Left renal pelvis (tissue), 4 donors: ENCODE data around the gene FBXO31. TPM values are rescaled to one million over a fixed set of nuclear protein-coding genes. Genes with fewer than 3 reads are reported as not detected.

Experiments
- DNase-seq, 4 donors: peaks; one replicate each; pipeline ENCODE4 v3.0.0-alpha.2; 2013; ENCODE audit warnings: low read depth in 4 of 4, low spot score in 3 of 4
- polyA plus RNA-seq, 4 donors: library from polyadenylated mRNA; unstranded; fragments of 120-200 nt; gene quantifications; one replicate each; pipeline ENCODE4 v1.2.1, GENCODE V29; 2013; ENCODE audit not compliant: insufficient read length in 4 of 4

Gene FBXO31, protein sequence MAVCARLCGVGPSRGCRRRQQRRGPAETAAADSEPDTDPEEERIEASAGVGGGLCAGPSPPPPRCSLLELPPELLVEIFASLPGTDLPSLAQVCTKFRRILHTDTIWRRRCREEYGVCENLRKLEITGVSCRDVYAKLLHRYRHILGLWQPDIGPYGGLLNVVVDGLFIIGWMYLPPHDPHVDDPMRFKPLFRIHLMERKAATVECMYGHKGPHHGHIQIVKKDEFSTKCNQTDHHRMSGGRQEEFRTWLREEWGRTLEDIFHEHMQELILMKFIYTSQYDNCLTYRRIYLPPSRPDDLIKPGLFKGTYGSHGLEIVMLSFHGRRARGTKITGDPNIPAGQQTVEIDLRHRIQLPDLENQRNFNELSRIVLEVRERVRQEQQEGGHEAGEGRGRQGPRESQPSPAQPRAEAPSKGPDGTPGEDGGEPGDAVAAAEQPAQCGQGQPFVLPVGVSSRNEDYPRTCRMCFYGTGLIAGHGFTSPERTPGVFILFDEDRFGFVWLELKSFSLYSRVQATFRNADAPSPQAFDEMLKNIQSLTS
- 10 to 100 TPM; 20.1 to 25.4 (median 22.8) TPM for polyA plus RNA-seq

DNA sequence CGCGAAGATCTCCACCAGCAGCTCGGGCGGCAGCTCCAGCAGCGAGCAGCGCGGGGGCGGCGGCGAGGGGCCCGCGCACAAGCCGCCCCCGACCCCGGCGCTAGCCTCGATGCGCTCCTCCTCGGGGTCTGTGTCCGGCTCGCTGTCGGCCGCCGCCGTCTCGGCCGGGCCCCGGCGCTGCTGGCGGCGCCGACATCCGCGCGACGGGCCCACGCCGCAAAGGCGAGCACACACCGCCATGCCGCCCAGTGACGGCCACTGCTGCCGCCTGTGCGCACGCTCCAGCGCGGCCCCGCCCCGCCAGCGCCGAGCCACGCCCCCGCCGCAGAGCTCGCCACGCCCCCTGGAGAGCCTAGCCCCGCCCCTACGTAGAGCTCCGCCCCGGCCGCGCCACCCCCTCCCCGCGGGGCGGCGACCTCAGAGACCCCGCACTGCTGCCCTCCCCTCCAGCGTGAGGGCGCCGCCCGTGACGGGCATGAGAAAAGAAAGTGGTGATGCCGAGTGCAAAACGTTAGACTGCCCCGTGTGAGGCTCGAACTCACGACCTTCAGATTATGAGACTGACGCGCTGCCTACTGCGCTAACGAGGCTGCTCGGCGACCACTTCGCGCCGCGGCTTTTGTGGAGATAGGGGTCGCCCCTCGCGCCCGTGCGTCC, at the start of gene FBXO31:
Gene FBXO31, minus strand, starts transcription at position 272 of the 657 bp plus-strand sequence. Its CDS starts 32 bp downstream, at position 240.
- DNase-seq = peak; percentile 76 to 85 (median 78)

DNA sequence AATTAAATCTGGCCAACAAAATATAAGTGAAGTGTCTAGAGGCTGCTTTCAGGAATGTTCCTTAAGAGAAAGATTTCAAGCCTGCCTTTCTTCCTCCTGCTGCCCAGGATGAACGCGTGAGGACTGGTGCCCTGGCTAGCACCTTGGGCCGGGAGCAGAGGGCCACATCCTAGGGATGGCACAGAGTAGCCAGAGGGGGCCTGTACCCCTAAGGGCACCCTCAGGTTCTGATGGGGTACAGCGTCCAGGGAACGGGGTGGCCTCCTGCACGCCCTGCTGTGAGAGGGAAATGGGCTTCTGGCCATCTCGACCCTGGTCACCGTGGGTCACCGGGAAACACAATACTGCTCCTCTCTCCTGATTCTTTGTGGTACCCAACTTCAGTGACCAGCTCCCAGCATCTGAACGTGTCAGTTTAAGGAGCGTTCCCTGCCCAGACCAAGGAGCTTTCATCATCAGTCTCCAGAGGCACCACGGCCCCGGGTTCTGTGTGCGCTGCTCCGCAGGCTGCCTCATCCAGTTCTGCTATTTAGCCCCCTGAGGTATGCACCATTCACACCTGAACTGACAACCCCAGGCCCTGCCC, 48.8 kb upstream of the FBXO31 start:
- no peak for DNase-seq

DNA sequence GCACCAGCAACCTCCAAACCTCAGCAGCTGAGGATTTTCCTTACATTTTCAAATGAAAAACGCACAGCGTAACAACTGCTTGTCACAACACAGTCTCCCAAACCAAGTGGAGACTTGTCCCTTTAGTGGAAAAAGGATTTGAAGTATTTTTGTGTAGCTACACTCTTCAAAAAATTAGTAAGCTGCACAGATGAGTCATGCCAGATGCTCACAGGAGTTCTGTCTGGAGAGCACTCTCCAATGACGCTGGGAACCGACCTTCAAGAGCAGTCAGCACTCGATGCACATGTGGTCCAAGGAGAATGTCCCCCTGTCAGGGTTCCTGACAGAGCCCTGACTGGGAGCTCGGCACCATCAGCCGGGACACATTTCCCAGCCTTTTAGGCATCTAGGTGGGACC, 48.4 kb upstream of the FBXO31 start:
- no peak for DNase-seq

DNA sequence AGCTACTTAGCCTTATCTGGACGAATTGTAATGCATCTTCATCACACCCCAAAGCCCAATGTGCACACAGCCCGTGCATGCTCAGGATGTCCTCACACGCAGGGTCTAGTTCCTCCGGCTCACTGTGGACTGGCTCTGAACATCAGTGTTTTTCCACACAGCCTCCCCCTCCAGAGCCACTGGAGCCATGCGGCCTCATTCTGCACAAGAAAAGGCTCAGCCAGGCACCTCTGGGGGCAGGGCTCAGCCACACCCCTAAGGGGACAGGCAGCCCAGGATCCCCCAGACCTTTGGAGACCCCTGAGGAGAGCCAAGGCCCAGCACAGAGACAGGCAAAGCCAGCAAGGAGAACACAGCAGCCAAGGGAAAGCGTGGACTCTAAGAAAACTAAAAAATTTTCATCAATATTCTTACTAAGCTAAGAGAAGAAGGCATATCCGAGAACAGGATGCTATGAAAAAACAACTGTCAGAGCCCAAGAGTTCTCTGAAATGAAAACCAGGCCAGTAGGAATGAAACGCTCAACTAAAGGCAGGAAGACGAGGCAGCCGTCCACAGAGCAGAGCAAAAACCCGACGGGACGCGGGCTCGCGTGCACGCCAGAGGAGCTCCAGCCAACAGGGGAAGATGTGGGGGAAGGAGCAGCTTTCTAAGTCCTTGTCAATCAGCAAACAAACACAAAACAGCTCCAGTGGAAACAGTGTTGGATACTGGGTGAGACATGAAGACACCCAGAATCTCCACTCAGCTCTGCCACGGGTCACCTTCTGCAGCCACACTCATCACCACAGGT, 43.0 kb upstream of the FBXO31 start:
- DNase-seq = no peak

DNA sequence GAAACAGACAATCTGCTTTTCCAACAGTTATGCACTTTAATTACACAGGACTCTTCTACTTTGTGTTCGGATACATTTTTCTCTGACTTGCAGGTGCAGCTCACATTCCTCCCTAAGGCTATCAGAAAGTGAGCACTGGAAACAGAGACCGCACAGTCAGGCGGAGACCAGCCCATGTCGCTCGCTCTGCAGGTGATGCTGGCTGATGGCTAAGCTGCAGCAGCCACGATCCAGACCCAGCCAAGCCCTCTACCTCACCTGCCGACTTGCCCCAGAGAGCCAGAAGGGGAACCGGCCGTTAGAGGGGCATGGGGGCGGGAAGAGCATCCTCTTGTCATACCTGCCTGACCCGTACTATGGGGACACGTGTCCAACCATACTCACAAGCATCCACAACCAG, 42.4 kb upstream of the FBXO31 start:
- DNase-seq = no peak

DNA sequence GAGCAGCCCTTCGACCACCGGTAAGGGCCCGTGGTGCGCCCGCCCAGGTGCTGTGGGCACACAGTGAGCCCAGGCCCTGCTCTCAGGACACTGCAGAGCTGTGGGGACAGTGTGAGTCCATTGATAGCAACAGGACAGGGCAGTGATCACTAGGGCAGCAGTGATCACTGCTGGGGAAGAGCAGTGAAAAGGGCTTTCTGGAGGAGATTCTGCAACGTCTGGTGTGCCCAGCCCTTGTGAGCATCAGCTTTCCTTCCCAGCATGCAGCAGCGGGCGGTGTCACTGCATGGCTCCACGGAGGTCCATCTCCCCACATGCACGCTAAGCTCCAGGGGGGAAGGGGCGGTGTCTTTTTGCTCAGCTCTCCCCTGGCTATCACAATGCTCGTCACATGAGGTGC, 40.7 kb upstream of the FBXO31 start:
- DNase-seq = no peak

DNA sequence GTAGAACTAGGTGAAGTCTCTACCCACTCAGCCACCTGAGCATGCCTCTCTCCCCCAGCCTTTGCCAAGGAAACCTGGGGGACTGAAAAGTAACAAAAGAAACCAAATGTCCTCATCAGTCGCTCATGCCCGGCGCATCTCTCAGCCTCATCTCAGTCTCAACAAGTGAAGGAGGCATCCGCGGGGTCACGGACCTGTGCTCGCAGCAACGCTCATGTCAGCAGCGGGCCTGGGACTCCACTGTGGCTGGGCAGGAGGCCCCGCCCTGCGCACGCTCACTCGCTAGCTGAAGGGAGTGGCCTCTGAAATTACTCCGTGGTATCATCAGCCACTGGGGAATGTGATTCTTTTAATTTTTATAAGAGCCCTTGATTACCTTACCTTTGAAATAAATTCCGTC, 39.9 kb upstream of the FBXO31 start:
- no peak for DNase-seq

DNA sequence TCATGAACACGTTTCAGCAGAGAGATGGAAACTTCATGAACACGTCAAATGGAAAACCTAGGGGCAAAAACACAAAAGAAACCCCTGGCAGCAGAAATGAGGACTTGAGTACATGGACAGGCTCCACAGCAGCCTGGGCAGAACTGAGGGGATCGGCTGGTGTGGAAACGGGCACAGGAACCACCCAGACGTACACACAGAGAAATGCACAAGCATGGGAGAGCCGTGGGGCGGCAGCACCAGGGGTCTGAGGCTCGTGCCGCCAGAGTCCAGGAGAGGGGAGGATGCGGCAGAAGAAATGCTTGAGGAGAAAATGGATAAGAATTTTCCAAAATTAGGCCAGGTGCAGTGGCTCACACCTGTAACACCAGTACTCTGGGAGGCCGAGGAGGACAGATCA, 38.5 kb upstream of the FBXO31 start:
- no peak for DNase-seq

DNA sequence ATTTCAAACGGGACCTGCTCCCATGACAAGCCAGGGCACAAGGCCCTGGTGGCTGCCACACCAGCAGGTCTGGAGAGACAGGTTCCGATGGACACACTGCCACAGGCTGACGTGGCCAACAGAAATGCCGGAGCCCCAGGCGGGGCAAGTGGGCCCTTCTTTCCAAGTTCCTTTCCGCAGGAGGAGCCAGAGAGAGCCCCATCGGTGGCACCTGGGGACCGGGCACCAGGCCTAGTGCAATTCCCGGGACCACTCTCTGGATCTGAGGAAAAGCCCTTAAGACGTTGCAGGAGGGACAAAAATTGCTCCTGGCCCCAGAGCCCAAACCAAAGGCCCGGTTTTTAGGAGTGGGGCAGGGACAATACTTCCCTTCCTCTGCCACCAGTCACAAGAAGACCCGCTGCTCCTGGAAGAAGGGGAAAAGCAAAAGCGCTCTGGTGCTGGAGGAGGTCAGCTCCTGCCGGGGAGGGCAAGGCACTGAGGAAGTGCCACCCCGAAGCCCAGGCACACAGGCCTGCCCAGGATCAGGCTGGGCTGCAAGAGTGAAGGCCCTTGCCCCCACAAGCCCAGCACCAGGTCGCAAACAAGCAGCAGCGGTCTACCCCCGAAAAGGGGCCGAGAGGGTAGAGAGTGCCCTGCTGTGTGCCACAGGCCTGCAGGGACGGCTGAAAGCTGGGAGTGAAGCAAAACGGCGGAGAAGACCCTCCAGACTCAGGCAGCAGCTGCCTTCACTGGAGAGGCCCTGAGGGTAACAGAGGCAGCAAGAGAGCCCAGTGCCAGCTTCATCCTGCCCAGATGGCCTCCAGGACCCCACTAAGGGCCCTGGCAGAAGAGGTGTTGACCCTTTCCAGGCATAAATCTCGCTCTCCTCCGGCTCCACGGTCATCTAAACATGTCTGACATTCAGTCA, 37.7 kb upstream of the FBXO31 start:
- DNase-seq = no peak

DNA sequence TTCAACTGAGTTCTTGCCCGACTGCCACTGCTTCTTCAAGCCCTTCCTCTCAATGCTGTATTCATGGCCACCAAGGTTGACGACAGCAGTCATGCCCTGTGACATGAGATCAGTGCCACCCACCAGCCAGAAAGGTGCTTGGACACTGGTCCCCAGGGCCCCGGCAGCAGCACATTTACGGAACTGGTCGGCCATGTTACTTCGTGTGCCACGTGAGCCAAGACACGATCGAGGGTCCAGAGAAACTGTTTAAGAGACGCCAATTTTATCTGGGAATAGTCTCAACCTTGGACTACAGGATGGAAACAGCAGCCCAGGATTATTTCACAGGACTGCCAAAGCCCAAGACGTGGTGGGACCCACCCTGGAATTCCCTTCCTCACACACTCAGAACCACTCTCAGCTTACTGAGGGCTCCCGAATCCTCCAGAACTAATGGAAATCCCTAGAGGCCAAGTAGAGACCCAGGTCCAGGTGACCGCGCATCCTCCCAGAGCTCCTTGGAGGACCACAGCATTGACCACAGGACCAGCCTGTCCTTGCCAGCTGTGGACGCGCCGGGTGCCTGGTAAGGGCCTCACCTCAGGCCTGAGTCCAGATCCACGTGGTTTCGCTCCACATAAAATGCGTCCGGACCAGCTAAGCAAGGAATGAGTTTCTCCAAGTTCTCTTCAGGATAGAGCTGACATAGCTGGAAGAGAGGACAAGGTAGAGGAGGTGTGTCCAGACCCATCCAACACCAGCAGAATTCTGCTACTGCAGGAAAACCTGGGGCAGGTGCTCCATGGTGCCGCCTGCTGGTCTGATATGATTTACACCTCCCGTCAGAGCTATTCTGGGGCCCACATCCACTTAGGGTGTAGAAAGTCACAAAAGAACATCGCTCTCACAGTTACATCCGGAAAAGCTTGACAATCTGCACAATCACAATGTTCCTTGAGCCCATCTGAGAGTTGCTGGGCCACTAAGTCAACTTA, 36.7 kb upstream of the FBXO31 start:
- no peak for DNase-seq

DNA sequence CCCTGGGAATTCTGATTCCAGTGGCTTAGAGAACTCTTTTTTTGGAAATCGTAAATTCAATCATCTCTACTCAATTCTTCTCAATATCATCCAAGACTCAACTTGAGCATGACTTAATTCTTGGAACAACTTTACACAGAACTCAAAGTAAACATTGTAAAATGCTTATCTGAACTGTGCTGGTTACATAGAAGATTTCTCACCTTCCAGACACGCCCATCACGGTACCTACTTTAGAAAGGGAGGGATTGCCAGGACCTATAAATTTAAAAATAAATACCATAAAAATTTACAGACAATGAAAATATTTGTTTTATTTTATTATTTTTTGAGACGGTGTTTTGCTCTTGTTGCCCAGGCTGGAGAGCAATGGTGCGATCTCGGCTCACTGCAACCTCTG, 35.1 kb upstream of the FBXO31 start:
- DNase-seq = no peak

DNA sequence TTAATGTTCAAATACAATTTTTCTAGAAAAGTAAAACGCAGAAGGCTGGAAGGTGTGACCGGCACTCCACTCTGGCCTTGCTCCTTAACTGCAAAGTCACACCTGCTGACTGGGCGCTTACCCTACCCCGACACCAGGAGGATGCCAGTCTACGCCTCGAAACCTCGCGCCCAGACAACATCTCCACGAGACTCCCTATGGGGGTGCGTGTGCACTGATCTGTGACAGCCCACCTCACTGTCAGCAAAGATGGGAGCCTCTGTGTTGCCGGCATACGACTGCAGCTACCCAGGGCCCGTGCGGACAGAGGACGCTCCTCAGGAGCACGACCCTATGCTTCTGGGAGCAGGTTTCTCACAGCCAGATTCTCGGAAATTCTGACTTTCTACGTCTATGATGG, 34.6 kb upstream of the FBXO31 start:
- no peak for DNase-seq

DNA sequence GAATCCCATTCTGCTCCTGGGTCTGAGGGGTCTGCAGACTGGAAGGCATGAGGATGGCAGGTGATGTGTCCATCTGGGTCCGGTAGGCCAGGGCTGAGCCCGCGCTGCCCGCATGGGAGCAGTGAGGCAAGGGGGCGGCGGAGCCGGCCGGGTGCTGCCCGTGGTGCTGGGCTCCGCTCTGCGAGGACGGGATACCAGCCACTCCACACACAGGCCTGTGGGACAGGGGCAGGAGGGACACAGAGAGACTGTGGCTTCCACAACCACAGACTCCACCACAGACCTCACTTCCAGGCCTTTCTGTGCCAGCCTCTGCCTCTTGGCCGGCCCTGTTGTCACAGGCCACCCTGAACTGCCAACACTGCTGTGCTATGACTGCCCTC, 33.9 kb upstream of the FBXO31 start:
- DNase-seq = no peak

DNA sequence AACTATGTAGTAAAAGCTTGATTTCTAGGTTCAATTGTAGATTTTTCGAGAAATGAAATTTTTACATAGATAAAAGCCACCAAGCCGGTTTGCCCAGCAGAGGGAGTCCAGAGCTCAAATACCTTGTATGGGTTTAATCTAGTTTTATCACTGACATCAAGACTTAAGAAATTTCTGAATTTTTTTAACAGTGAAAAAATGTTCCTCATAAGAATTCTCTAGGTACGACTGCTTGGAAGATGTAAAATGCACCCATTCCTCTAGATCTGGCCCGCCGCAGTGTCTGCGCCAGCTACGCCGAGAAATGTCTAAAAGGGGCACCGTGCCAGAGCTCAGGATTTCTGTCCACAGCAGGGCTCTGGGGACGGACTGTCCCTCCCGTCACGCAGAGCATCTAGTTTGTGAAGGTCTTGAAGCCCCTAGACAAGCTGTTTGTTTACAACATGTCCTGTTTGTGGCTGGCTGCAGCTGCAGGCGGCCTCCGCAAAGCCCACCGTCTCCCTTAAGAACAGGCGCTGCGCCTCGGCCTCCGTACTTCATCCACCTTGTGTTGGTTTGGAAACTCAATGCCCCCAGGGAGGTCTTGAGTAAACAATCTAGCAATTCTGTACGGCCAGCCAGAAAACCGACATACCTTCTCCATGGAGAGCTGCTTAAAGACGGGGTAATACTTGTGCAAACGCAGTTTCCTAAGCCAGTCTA, 33.4 kb upstream of the FBXO31 start:
- DNase-seq = no peak

DNA sequence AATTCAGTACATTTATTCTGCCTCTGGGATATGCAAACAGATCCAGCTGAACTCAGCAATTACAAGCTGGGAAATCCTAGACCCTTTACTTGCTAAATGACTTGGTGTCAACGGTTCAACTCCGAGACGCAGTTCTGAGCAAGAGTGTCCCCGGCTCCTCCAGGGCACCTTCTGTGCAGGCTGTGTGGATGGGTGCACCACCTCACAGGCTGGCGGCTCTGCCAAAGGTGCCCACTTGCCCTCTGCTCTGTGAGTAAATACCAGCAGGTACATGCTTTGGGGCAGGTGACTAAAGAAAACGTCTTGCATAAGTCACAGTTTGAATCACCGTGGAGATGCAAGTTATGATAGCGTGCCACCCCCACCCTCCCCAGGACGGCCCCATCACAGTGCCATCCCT, 31.9 kb upstream of the FBXO31 start:
- DNase-seq = no peak

DNA sequence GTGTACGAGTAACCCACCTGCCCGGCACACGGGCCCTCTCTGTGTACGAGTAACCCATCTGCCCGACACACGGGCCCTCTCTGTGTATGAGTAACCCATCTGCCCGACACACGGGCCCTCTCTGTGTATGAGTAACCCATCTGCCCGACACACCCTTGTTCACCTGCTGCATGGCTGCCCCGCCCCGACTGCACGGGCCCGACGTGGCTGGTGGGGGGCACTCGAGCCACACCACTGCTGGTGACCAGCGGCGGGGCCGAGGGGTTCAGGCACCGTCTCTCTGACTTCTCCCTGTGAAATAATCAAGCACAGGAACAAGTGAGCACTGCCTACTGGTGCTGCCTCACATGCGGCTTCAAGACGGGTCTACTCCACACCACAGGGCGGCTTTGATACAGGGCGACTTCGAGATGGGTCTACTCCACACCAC, 30.7 kb upstream of the FBXO31 start:
- DNase-seq = no peak

DNA sequence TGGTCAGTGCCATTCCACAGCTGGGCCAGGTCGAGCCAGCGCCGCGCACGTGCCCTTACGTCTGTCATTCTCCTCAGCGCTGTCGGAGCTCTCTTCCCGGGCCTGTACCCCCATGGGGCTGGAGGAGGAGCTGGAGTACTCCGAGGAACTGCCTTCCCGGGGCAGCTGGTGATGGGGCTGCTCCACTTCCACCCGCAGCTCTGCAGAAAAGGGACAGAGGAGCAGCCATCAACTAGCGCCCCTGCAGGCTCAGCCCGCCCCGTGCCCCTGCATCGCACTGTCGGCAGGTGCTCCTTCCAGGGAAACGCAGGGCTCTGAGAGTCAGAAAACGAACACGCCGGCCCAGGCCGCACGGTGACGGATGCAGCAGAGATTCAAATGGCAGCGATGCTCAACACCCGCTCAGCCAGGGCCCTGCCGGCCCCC, 29.4 kb upstream of the FBXO31 start:
- DNase-seq = no peak
